Subcutaneous abdominal adipose tissue (tissue), 5 donors: ENCODE measurements around the gene IRF4.
"Not testable (repeated sequence)": the region's sequence is repeated elsewhere in the genome, so short reads cannot be mapped to it uniquely, and the experiment has no call there.

Experiments
- H3K27ac ChIP-seq: one replicate; pipeline ENCODE4 v1.7.0; 2013; ENCODE audit warnings: low read depth, mild to moderate bottlenecking, inconsistent platforms, low read length, moderate library complexity
- H3K27me3 ChIP-seq, 5 donors: one replicate each; pipeline ENCODE4 v1.7.0; 2013; ENCODE audit warnings: low read length in 5 of 5, inconsistent platforms in 1 of 5; ENCODE audit not compliant: control insufficient read depth in 5 of 5, insufficient read depth in 4 of 5
- H3K36me3 ChIP-seq, 5 donors: one replicate each; pipeline ENCODE4 v1.7.0; 2013; ENCODE audit warnings: low read length in 5 of 5; ENCODE audit not compliant: control insufficient read depth in 5 of 5, insufficient read depth in 5 of 5
- H3K4me1 ChIP-seq, 5 donors: one replicate each; pipeline ENCODE4 v1.7.0; 2013; ENCODE audit warnings: low read length in 5 of 5, mild to moderate bottlenecking in 3 of 5, moderate library complexity in 1 of 5; ENCODE audit not compliant: control insufficient read depth in 5 of 5, insufficient read depth in 5 of 5
- H3K4me3 ChIP-seq, 5 donors: one replicate each; pipeline ENCODE4 v1.7.0; 2013; ENCODE audit warnings: low read length in 5 of 5, low read depth in 1 of 5
- H3K9ac ChIP-seq, 5 donors: one replicate each; pipeline ENCODE4 v1.7.0; 2013; ENCODE audit warnings: low read length in 5 of 5, mild to moderate bottlenecking in 4 of 5, moderate library complexity in 3 of 5
- H3K9me3 ChIP-seq, 5 donors: one replicate each; pipeline ENCODE4 v1.7.0; 2013; ENCODE audit warnings: low read length in 5 of 5; ENCODE audit not compliant: control insufficient read depth in 5 of 5
- donor health status: healthy.
- donor health status: healthy.
- donor health status: healthy.
- donor health status: healthy.
- donor health status: healthy.

IRF4 gene

DNA sequence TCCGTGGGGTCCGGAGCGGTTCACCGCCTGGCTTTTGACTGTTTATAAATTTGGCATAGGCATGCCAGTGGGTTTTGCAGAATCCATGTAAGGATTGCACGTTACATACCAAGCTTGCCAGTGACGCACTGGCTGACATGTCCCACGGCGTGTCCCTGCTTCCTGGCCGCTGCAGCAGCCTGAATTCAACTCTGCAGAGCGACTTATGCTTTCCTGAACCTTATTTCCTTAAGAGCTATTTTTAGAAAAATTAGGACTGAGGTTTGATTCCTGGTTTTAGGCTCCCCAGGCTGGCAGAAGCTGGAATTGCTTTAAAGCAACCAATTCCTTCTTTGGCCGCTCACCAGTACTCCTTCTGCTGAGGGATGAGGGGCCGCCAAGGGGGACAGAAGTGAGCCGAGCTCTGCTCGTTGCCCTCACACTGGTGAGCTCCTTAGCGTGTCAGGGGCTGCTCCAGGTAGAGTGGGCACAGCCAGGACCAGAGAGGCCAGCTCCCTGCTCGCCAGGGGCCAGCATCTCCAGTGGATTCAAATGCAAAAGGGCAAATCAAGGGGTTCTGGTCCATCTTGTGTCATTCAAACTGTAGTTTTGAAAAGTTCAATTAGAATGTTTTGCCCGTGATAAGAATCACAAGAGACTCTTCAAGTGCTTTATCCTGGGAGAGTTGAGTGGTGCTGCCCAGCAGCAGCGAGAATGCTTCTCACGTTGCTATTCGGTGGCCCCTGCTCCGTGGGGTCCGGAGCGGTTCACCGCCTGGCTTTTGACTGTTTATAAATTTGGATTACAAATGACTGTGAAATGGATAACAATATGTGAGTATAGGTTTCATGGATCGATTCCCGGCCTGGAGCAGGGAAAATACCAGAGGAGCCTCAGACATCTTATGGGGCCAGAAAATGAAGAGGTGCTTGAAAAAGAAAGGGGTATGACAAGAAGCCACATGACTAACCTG lies 17.5 kb upstream of the IRF4 start:
- Histone ChIP-seq H3K36me3 (no peaks in the 10 kb centered on the region), H3K4me1 (peaks cover 0 to 12% (median 5%) of the 10 kb centered on the region in 5 donors), H3K9me3 (no peaks in the 10 kb centered on the region), H3K9ac (no peak overlapping the region), H3K4me3 (peak overlapping the region in 1 of 5 donors; percentile 9), H3K27ac (no peak overlapping the region), H3K27me3 (peaks cover 19 to 31% (median 23%) of the 10 kb centered on the region in 5 donors)

DNA sequence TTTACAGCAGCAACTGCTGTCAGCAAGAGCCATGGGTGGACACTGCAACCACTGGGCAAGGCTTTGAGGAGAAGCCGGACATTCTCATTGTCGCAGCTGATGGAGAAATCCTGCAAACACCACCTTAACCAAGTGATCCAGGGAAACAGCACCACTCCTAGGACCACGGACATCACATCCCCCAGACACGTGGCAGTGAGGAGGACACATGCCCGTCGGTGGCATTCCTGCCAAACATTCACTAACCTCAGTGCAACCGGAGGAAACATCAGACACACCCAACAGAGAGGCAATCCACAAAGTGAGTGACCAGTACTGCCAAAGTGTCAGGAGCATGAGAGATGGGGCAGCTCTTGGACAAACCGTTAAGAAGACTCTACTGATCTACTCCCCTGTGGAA lies 16.6 kb upstream of the IRF4 start:
- Histone ChIP-seq H3K9ac (no peak overlapping the region), H3K27ac (no peak overlapping the region), H3K4me3 (no peak overlapping the region), H3K9me3 (no peaks in the 10 kb centered on the region), H3K36me3 (no peaks in the 10 kb centered on the region), H3K27me3 (peaks cover 14 to 39% (median 26%) of the 10 kb centered on the region in 5 donors), H3K4me1 (peaks cover 0 to 12% (median 5%) of the 10 kb centered on the region in 5 donors)

DNA sequence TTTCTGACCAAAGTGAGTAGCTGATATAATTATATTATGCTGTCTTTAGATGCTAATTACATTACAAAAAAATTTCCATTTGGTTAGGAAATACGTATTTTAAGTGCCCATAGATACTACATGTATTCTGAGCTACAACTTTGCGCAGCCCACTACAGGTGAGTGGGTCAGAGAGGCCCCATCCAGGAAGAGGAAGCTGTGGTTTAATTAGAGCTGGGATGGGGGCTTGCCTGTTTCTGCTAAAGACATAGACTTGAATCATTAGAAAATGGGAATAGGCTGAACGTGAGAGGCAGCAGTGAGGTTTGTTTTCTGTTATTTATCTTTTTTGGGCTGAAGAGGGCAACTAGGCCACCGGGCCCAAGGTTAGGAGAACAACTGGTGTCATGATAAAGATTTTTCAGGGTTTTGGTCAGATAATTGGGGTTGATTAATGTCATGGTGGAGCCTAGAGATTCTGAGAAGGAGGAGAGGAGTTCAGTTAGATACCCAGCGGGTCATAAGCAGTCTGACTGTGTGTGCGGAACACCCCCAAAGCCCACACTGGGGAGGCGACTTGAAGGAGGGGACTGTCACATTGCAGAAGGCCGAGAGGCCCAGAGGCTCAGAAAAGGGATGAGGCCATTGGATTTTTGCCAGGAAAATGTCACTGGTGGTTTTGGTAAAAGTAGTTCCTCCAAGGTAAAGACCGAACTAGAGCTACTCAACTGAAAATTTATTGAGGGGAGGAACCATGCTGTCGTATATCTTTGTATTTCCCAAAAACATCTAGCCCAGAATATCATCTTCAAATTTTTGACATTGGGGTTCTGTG lies 14.5 kb upstream of the IRF4 start:
- Histone ChIP-seq H3K9ac (no peak overlapping the region), H3K4me3 (no peak overlapping the region), H3K36me3 (no peaks in the 10 kb centered on the region), H3K27ac (no peak overlapping the region), H3K4me1 (peaks cover 0 to 12% (median 5%) of the 10 kb centered on the region in 5 donors), H3K9me3 (no peaks in the 10 kb centered on the region), H3K27me3 (peaks cover 20 to 43% (median 24%) of the 10 kb centered on the region in 5 donors)

DNA sequence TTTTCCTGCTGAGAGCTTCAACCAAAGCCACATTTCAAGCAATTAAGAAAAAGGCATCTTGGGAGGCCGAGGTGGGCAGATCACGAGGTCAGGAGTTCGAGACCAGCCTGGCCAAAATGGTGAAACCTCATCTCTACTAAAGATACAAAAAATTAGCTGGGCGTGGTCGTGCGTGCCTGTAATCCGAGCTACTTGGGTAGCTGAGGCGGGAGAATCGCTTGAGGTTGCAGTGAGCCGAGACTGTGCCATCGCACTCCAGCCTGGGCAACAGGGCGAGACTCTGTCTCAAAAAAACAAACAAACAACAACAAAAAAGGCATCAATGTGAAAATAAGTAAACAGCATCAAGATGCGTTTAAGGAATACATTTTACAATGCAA lies 13.9 kb upstream of the IRF4 start:
- H3K27me3 ChIP-seq, result peaks cover 15 to 38% (median 21%) of the 10 kb centered on the region in 5 donors
- not testable (repeated sequence) for H3K36me3 ChIP-seq, H3K4me3 ChIP-seq, H3K4me1 ChIP-seq, H3K9me3 ChIP-seq, H3K27ac ChIP-seq, H3K9ac ChIP-seq

DNA sequence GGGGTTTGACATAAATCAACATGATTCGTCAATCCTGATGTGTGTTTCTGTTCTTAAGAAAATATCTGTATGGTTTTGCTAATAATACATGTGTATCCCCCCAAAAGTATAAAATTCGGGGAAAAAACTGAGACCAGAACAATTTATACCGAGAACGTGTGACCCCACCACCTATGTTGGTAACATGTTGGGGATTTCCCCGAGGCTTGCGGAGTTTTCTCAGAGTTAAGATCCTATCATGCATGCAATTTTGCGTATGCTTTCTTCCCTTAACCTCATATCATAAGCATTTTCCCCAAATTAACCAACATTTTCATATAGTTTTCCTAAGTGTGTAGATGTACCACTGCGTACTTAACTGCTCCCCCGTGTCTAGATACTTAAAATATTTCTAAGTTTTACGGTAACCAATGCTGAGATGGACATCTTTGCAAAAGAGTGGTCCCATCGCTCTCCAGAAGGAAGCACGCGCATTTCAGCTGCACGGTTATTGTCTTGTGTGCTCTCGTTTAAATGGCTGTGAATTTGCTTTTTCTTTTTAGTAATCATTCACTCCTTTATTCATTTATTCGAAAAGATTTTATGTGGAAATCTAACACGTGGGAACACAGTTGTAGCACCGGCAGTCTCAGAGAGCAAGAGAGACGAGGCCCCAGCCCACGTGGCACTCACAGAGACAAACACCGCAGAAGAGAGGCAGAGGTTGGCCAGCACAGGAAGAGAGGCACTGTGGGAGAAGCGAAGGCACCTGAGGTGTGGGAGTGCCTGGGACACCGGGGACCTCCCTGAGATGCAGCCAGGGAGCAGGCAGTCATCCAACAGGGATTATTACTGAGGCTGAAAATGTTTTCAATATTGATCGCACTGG lies 13.2 kb upstream of the IRF4 start:
- Histone ChIP-seq H3K4me3 (no peak overlapping the region), H3K27me3 (peaks cover 8 to 31% (median 15%) of the 10 kb centered on the region in 5 donors), H3K36me3 (no peaks in the 10 kb centered on the region), H3K27ac (no peak overlapping the region), H3K9ac (no peak overlapping the region), H3K4me1 (peaks cover 0 to 6% (median 5%) of the 10 kb centered on the region in 5 donors), H3K9me3 (no peaks in the 10 kb centered on the region)

DNA sequence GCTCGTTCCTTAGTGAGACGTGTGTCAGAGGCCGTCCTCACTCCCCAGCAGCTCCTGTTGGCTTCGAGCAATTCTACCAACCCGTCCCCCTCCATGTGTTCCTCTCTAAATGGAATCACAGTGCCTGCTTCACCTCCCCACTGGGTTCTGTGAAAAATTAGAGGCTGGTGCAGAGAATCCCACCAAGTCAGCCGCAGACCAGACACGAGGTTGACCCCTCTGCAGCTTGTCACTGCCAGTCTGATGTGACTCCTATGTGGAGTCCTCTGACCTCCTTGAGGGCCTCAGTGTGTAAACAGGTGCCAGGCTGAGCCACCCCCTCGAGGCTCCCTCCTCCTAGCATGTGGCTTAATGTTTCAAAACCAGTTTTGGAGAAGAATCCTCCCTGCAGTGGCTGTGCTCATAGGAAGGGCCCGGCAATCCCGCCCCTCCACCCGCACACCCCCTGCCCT lies 12.6 kb upstream of the IRF4 start:
- H3K27ac ChIP-seq, result no peak overlapping the region
- H3K9me3 ChIP-seq, result no peaks in the 10 kb centered on the region
- H3K27me3 ChIP-seq, result peaks cover 8 to 25% (median 15%) of the 10 kb centered on the region in 5 donors
- H3K4me1 ChIP-seq, result peaks cover 0 to 2% (median 1%) of the 10 kb centered on the region in 5 donors
- no peak overlapping the region for H3K4me3 ChIP-seq
- no peak overlapping the region for H3K9ac ChIP-seq
- H3K36me3 ChIP-seq, result no peaks in the 10 kb centered on the region

DNA sequence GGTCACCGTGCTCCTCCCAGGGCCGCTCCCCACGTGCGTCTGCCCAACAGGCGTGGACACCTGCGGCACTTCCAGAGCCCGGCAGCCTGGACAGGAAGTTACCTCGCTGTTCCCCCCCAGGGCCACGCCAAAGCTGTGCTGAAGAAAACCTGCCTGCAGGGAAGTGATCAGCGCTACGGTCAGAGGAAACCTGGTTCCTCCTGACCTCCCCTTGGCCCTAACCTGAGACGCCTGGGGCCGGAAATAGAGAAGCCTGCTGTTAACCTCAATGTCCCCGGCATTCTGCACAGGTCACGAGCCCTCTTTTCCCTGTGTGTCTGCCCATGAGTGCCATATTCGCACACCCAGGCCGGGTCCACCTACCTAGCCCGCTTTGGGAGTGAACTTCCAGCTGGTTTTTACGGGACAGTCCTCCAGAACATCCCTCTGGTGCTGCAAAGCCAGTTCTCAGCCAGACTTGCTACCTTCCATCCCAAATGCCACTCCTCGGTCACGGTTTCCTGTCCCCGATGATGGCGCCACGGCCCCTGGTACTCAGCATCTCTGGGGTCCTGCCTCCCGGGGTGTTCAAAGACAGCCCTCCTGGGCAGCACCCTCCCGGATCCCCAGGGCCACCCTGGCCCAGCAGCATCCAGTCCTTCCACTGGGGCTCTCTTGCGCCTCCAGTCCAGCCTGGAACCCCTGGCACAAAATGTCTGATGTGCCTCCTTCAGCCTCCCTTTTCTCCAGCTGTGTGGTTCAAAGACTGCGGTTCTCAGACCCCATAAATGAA lies 12.0 kb upstream of the IRF4 start:
- Histone ChIP-seq H3K4me3 (no peak overlapping the region), H3K27me3 (peaks cover 8 to 26% (median 15%) of the 10 kb centered on the region in 5 donors), H3K4me1 (no peaks in the 10 kb centered on the region), H3K27ac (no peak overlapping the region), H3K9ac (no peak overlapping the region), H3K9me3 (no peaks in the 10 kb centered on the region), H3K36me3 (no peaks in the 10 kb centered on the region)

DNA sequence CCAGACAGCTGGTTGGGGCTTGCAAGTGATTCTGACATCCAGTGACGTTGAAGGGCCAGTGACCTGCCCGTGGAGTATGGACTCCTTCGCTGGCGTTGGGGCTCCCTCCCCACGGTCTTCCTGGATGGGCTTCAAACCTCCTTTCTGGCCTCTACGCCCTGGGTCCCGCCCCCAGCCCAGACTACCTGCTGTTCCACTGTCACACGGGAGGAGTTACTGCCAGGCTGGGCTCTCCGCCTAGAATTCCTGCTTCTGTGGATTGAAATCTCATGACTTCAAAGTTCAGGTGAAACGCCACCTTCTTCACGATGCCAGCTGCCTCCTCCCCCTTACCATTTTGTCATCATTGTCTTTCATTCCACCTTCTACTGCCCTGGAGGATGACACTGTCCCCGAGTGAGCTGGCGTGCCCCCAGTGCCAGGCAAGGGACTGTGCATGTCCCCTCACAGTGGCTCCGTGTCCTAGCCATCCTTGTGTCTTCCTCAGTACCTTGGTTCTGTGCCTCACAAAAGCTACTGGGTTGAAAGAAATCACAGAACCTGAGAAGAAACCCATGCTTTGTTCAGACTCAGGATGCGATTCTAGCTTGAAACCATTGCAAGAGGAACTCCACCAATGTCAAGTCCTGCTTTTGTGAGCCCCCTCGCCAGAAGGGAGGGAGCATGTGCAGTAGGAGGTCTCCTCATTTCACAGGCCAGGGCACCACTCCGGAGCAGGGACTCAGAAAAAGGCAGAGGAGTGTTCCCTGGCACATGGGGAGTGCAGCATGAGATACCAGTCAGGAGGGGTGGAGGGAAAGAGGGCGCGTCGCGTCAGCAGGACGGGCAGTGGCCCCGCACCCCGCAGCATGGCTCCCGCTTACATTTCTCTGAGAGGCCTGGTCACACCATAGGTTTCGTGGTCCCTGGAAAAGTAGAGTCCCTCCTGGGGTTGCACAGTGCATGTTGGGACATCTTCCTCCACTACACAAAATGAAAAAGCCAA lies 11.0 kb upstream of the IRF4 start:
- Histone ChIP-seq H3K4me1 (no peaks in the 10 kb centered on the region), H3K27me3 (peaks cover 4 to 22% (median 14%) of the 10 kb centered on the region in 5 donors), H3K4me3 (no peak overlapping the region), H3K36me3 (no peaks in the 10 kb centered on the region), H3K9me3 (no peaks in the 10 kb centered on the region), H3K9ac (no peak overlapping the region), H3K27ac (no peak overlapping the region)
